IPS-18c (cell line): Measurements from ENCODE around the gene HINT2.

Source experiments
- H3K4me3 ChIP-seq: 2 replicates; pipeline ENCODE4 v1.7.0; 2013; ENCODE audit warnings: low read depth, mild to moderate bottlenecking, low read length, moderate library complexity; ENCODE audit not compliant: insufficient read depth
- H3K9me3 ChIP-seq: one replicate; pipeline ENCODE4 v1.6.1; 2013; ENCODE audit warnings: mild to moderate bottlenecking, low read length, moderate library complexity; ENCODE audit not compliant: control insufficient read depth, insufficient read depth

HINT2 gene

DNA sequence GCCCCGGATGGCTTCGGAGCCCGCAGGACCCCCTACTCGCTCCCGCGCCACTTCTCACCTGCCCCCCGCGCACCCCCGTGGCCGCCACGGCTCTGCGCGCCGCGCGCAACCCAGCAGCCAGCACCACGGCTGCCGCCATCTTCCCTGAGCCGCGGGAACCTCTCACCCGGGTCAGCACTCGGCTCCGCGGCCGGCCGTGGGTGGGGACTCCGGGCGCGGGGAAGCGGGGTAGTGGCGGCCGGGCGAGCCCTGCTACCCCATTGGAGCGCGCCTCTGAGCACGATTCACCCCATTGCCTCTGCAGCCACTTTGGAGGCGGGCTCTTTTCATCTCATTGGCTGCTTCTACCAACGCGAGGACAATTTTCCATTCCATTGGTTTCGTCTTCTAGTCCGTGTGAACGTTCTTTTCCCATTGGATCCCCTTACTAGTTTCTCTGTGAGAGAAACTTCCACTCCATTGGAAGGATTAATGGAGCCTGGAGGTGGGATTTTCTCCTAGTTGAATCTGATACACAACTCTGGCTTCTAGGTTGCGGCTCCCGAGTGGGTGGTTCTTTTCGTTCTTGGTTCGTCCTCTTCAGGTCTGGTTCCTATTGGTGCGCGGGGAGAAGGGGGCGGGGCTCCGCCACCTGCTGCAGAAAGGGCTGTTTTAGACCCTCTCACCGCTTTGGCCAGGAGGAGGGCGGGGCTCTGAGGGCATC, at the start of gene HINT2:
TSS of gene HINT2 (minus strand) at position 202 of the 703 bp plus-strand sequence. CDS start at position 139, 63 bp downstream.
- peak within 1 kb of the TSS; percentile 94 for H3K4me3 ChIP-seq
- H3K9me3 ChIP-seq, result no peaks in the 10 kb centered on the region

DNA sequence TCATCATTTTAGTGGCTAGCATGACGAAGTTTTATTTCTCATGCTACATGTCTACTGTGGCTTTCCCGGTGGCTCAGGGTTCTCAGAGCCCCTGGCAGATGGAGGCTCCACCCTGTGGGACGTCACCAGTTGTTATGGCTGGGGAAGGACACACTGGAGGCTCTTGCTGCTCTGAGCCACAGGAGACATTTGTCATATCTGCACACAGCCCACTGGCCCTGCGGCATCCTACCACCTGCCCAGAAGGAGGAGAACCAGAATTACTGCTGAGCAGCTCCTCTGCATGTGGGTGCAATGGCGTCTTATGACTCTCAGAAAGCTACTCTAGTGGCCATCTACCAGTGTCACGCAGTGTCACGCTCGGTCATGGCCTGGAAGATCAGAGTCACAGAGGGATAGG, 48.7 kb upstream of the HINT2 start:
- H3K9me3 ChIP-seq, result no peaks in the 10 kb centered on the region
- H3K4me3 ChIP-seq, result no peak overlapping the region

DNA sequence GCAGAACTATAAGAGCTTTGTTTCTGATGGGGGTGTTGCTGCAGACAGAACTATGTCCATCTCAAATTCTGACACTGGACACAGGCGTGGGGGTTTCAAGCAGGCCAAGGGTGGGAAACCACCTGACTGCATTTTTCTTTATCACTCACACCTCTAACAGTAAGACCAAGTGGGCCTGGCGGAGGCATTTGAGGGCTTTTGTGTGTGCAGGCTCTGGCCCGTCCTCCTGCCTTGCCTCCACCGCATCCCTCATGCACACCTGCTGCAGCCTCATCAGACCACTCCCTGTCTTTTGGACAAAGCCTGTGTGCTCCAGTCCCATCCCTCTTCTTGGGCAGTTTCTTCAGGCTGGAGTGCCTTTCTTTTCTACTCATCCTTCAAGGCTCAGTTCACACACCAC, 47.5 kb upstream of the HINT2 start:
- Histone ChIP-seq H3K9me3 (no peaks in the 10 kb centered on the region), H3K4me3 (no peak overlapping the region)

DNA sequence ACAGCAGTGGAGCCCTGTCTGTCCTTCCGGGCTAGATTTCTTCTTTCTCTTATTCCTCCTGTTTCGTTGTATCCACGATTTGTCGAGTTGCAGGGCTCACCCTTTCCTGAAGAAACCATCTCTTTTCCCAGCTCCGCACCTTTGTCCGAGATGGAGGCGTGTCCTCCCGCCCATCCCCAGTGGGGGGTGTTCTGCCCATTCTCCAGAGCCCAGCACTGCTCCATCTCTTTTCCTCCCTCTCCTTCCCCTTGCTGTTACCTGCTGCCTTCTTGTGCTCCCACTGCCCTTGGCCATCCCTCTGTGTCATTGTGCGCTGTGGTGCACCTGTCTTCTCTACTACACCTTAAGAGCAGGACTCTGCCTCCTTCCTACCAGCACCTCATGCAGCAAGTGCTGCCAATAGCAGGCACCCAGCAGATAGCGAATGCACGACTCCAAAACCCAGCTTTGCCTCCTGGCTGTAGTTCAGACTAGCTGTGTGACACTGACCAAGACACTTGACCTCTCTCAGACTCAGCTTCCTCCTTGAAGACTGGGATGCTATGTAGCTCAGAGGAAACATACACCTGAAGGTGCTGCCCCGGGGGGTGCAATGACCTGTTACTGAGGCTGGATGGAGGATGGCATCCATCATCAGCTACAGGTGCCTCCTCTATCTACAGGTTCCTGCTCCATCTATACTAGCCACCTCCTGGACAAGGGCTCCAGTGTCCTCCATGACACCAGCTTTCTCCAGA, 46.5 kb upstream of the HINT2 start:
- Histone ChIP-seq H3K9me3 (no peaks in the 10 kb centered on the region), H3K4me3 (no peak overlapping the region)

DNA sequence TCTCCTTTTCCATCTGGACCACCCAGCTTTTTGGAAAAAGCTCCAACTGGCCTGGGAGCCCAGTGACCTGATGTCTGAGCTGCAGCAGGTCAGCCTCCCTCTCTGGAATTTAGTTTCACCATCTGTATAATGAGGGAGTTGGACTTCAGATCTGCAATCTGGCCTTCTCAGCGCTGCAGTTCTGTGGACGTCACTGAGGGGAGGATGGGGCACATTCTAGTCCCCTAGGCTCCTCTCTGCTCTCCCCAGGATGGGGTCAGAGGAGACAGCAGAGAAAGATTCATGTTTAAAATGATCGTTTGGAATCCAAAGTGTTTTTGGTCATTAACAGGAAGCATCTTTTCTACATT, 45.1 kb upstream of the HINT2 start:
- no peaks in the 10 kb centered on the region for H3K9me3 ChIP-seq

DNA sequence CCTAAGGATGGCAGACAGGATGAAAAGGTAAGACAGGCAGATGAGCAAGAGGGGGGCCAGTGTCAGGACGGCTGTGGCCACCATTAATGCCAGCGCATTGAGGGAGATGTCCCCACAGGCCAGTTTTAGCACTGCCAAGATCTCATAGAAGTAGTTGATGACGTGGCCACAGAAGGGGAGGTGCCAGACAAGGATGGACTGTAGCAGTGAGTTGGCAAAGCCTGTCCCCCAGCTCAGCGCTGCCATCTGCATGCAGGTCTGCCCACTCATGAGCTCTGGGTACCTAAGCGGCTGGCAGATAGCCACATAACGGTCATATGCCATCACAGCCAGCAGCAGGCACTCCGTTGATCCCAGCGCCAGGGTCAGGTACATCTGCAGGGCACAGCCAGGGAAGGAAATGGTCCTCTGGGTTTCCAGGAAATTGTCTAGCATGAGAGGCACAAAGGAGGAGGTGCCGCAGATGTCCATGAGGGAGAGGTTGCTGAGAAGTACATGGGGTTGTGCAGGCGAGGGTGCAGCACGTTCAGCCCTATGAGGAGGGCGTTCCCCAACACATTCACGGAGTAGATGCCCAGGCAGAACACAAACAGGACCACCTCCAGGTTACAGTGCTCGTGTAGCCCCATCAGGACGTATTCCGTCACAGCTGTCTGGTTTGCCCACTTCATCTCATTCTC, 44.6 kb upstream of the HINT2 start:
- H3K9me3 ChIP-seq, result no peaks in the 10 kb centered on the region
- H3K4me3 ChIP-seq, result no peak overlapping the region

More for the DNA sequence above, 45.1 kb upstream of the HINT2 start:
- H3K4me3 ChIP-seq, result no peak overlapping the region

DNA sequence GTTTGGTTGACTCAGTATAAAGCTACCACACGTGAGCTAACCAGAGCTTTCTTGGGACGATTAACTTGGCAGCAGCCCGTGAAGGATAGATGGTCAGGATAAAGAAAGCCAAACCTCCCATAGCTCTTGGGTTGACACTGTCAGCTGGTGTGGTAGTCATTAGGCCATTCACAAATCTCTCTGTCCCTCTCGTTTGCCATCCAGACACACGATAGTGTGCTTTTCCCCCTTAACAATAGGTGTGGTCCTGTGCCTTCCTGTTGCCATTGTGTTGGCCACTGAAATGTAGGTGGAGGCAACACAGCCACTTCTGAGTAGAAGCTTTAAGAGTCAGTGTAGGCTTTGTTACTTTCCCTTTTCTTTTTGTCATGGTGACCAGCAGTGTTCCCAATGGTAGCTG, 43.6 kb upstream of the HINT2 start:
- Histone ChIP-seq H3K9me3 (no peaks in the 10 kb centered on the region), H3K4me3 (no peak overlapping the region)

DNA sequence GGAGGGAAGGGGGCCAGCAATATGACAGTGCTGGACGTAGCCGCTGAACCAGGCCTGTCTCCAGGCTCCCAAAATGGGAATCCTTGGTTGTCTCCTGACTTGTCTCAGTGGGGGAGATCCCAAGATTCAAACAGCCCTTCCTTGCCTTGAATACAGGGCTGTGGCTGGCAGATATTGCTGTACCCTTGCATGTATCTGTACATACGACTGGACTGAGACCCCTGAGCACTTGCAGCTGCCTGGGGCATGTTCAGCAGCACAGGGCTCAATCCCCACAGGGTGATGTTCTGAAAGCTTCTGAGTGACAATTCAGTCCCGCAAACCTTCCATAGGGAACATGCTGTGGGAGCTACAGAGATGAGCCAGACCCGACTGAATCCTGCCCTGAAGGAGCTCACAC, 42.0 kb upstream of the HINT2 start:
- H3K9me3 ChIP-seq, result no peaks in the 10 kb centered on the region
- no peak overlapping the region for H3K4me3 ChIP-seq

DNA sequence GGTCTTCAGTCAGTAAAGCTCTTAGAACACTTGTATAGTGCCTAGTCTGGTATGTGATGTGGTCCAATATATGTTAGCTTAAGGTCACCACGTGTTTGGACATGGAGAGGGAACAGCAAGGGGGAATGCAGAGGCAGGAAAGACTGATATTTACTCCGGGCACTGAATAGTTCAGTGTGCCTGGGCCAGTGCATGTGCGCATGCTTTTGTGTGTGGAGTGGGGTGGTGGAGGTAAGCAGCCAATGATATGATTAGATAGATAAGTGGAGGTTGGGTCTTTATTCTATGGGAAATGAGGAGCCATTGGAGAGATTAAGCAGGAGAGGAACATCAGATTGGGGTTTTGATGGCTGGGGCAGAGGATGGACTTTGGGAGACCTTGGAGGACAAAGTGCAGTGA, 41.4 kb upstream of the HINT2 start:
- Histone ChIP-seq H3K9me3 (no peaks in the 10 kb centered on the region), H3K4me3 (no peak overlapping the region)

DNA sequence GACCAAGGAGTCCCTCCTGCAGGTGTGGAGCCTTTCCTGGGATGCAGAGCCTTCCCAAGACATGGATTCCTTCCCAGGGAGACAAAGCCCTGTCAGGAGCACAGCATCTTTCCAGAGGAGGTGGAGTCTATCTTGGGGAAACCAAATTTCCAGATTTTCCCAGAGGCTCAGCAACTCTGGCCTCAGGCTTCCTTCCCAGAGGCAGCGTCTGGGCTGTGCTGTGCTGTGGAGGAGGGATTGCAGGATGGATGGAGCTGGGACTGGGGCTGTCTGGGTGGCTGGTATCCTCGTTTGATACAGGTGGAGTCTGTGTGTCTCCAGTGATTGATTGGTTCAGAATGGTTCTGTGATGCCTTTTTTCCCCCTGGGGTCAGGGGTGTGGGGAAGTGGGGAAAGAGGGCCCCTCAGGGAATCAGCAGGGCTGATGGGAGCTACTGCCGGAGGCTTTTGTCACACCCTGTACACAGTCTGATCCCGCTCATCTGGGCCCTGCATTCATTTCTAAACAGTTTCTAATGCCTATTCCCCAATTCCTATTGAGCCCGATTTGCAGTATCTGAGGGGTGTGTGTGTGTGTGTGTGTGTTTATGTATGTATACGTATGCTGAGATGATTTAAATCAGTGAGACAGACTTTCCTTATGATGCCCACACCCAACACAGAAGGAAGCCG, 39.4 kb upstream of the HINT2 start:
- Histone ChIP-seq H3K4me3 (no peak overlapping the region), H3K9me3 (no peaks in the 10 kb centered on the region)

DNA sequence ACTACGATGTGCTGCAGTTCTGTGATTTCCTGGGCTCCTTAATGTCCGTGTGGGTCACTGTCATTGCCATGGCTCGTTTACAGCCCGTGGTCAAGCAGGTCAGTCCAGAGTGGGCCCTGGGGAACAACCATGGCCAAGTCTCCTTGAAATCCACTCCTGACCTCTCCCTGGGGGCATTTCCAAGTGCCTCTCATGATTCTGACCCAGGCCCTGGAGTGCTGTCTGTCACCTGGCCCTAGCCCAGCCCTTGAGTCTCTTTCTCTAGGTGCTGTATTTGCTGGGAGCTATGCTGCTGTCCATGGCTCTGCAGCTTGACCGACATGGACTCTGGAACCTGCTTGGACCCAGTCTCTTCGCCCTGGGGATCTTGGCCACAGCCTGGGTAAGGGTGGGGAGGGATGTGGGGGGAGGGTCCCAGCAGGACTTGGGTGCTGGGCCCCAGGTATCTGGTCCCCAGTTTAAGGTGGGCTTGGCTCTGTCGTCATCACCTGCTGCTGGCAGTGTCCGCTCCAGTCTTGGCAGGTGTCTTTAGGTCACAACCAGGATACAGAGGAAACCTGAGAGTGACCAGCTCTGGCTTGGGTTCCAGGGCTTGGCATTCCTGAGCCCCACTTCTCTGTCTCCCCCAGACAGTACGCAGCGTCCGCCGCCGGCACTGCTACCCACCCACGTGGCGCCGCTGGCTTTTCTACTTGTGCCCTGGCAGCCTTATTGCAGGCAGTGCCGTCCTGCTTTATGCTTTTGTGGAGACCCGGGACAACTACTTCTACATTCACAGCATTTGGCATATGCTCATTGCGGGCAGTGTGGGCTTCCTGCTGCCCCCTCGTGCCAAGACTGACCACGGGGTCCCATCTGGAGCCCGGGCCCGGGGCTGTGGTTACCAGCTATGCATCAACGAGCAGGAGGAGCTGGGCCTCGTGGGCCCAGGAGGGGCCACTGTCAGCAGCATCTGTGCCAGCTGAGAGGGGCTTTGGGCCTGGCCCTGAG, 38.3 kb upstream of the HINT2 start:
- no peak overlapping the region for H3K4me3 ChIP-seq
- H3K9me3 ChIP-seq, result no peaks in the 10 kb centered on the region

DNA sequence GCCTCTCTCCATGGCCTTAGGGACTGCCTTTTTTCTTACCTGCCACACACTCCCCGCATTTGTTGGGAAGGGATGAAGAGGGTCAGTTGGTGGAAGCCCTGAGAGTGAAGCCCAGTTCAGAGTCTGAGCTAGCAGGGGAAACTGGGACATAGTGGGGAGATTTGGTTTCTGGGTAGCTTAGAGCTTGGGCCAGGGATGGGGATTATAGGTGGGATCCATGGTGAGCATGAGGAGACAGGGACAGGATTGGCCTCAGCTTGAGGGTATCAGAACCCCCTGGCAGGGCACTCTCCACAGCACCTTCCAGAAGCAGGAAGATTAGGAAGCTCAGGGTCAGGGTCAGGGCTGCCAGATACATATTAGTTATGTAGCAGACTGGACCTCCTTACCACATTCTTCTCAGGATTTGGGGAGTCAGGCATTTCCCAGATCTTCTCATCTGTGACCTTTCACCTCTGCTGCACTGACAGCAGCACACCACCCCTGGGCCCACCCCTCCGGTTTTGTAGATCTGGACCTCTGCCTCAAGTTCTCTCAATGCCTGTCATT, 37.5 kb upstream of the HINT2 start:
- H3K4me3 ChIP-seq, result no peak overlapping the region
- H3K9me3 ChIP-seq, result no peaks in the 10 kb centered on the region

DNA sequence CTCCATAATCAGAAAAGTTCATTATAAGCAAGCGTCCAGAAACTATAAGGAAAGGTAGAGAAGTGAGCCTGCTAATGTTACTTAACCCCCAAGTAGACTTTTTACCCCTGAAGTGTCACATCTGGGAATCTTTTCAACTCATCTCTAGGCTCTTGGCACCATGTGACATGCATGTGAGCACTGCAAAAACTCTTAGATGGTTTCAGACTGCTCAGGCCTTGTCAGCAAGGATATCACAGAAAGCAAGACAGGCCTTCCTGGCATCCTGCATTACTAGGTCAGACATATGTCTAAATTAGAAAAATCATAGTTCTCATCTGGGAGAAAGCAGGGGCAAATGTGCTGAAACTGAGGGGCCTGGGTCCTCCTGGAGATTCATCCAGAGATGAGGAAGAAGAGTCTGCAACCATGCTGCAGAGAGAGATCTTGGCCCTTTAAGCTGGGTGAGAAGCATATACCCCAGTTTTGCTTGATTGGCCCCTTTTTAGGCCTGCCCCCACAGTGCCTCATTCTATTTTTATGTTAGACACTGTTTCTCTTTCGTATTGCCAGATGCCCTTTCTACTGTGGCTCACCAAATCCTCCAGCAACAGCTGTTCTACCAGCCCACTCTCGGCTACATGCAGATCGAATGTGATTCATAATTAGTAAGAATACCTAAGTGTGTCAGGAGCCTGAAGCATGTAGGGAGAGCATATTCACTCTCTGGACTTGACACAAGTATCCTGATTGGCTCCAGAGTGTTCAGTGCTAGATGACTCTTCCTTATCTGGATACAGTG, 33.1 kb upstream of the HINT2 start:
- H3K4me3 ChIP-seq, result no peak overlapping the region

DNA sequence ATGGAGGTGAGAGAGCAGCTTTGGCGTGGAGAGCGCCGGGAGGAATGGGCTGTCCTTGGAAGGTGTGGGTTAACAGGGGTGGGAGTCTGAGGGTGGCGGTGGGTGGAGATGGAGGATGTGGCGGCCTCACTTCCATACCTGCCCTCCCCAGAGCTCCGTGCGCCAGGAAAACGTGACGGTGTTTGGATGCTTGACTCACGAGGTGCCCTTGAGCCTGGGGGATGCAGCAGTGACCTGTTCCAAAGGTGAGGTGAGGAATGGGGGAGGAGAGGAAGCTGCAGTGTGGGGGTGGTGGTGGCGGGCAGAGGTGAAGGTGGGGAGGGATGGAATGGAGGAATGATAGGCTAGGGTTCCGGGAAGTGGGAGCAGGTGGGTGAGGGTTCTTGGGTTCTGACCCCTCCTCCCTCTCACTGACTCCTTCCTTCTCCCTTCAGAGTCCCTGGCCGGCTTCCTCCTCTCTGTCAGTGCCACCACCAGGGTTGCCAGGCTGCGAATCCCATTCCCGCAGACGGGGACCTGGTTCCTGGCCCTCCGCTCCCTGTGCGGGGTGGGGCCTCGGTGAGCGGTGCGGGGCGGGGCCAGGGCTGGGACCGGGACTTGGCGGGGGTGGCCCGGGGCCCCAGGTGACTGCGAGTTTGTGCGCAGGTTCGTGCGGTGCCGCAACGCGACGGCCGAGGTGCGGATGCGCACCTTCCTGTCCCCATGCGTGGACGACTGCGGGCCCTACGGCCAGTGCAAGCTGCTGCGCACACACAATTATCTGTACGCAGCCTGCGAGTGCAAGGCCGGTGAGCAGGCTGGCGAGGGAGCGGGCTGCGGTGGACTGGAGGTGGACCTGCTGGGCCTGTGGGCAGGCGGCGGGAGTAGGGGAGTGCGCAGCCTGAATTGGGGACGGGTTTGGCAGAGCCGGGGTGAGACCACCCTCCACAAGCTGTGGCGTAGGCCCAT, 31.3 kb upstream of the HINT2 start:
- peak overlapping the region; percentile 55 for H3K4me3 ChIP-seq
- H3K9me3 ChIP-seq, result no peaks in the 10 kb centered on the region

More for the DNA sequence above, 33.1 kb upstream of the HINT2 start:
- no peaks in the 10 kb centered on the region for H3K9me3 ChIP-seq
